H1 (cell line): ENCODE data around the gene EIF4A2. TPM values are rescaled to one million over a fixed set of nuclear protein-coding genes. Genes with fewer than 3 reads are reported as not detected.

ENCODE experiments used
- CTCF ChIA-PET: fragments of 300-600 bp; sonication (Branson Sonifier 250); formaldehyde crosslinking; loops from one replicate; lab custom pipeline; 2021; ENCODE audit not compliant: partially characterized antibody; lab: Charles Lee
- POLR2A ChIA-PET: fragments of 300-600 bp; sonication (Branson Sonifier 250); formaldehyde crosslinking; loops from one replicate; lab custom pipeline; 2021; ENCODE audit warnings: inconsistent platforms; ENCODE audit not compliant: partially characterized antibody; lab: Charles Lee
- DNase-seq, 2 experiments: peaks; one replicate each; pipeline versions ENCODE4 v3.0.0 to v3.0.0-alpha.2; 2010 to 2022; ENCODE audit warnings: low spot score in 2 of 2, low read depth in 1 of 2, mixed read lengths in 1 of 2
- FAIRE-seq: peaks from 2 replicates; lab custom pipeline; 2011; peaks lifted over from hg19 to GRCh38; lab: Jason Lieb, UNC
- H2AFZ ChIP-seq: 2 replicates; pipeline ENCODE4 v1.8.1; 2012; ENCODE audit warnings: low read length, inconsistent platforms
- H2AK5ac ChIP-seq: 2 replicates; pipeline ENCODE4 v1.6.1; 2013; ENCODE audit warnings: low read depth, low read length
- H2BK120ac ChIP-seq: replicated peaks from 2 replicates; pipeline ENCODE3; 2013; ENCODE audit warnings: low read depth, low read length, inconsistent platforms
- H2BK12ac ChIP-seq: 2 replicates; pipeline ENCODE4 v1.6.1; 2013; ENCODE audit warnings: low read depth, low read length
- H2BK15ac ChIP-seq: 2 replicates; pipeline ENCODE4 v1.6.1; 2013; ENCODE audit warnings: low read length
- H2BK20ac ChIP-seq: 2 replicates; pipeline ENCODE4 v1.6.1; 2013; ENCODE audit warnings: low read length
- H2BK5ac ChIP-seq: 2 replicates; pipeline ENCODE4 v1.6.1; 2013; ENCODE audit warnings: low read depth, low read length
- H3K14ac ChIP-seq: 2 replicates; pipeline ENCODE4 v1.6.1; 2013; ENCODE audit warnings: inconsistent platforms; ENCODE audit not compliant: insufficient read length
- H3K18ac ChIP-seq: 2 replicates; pipeline ENCODE4 v1.6.1; 2013; ENCODE audit warnings: low read length; ENCODE audit errors: extremely low read depth
- H3K23ac ChIP-seq: 2 replicates; pipeline ENCODE4 v1.6.1; 2013; ENCODE audit warnings: inconsistent platforms; ENCODE audit not compliant: insufficient read length
- H3K23me2 ChIP-seq: 2 replicates; pipeline ENCODE4 v1.6.1; 2013; ENCODE audit warnings: low read depth, low read length
- H3K27ac ChIP-seq: 2 replicates; pipeline ENCODE4 v1.6.1; 2011; ENCODE audit warnings: low read depth, low read length, inconsistent platforms
- H3K27me3 ChIP-seq, 4 experiments: replicated peaks in 1 of 4; 1 replicate in 1 of 4; 2 replicates in 3 of 4; pipeline versions ENCODE4 v1.6.1 to v1.8.1; 2011 to 2013; ENCODE audit warnings: low read length in 3 of 4, mild to moderate bottlenecking in 3 of 4, inconsistent platforms in 2 of 4, mixed read lengths in 2 of 4, moderate library complexity in 1 of 4; ENCODE audit not compliant: control insufficient read depth in 3 of 4, insufficient read depth in 3 of 4; ENCODE audit errors: extremely low read depth in 1 of 4
- H3K36me3 ChIP-seq, 4 experiments: 2 replicates each; pipeline versions ENCODE4 v1.6.1 to v1.8.1; 2011 to 2013; ENCODE audit warnings: mild to moderate bottlenecking in 4 of 4, low read length in 3 of 4, moderate library complexity in 2 of 4, control low read depth in 1 of 4, inconsistent platforms in 1 of 4; ENCODE audit not compliant: insufficient read depth in 4 of 4, control insufficient read depth in 2 of 4
- H3K4ac ChIP-seq: replicated peaks from 2 replicates; pipeline ENCODE3; 2013; ENCODE audit warnings: low read length, low read depth, mixed read lengths, inconsistent platforms; ENCODE audit not compliant: insufficient read length
- H3K4me1 ChIP-seq, 4 experiments: replicated peaks in 1 of 4; 1 replicate in 1 of 4; 2 replicates in 3 of 4; pipeline versions ENCODE4 v1.6.1 to v1.8.1; 2011 to 2013; ENCODE audit warnings: low read length in 3 of 4, inconsistent platforms in 2 of 4, mixed read lengths in 1 of 4; ENCODE audit not compliant: insufficient read depth in 4 of 4, control insufficient read depth in 3 of 4
- H3K4me2 ChIP-seq, 2 experiments: 2 replicates each; pipeline versions ENCODE4 v1.6.1 to v1.8.1; 2011 to 2013; ENCODE audit warnings: low read depth in 2 of 2, low read length in 2 of 2, control low read depth in 1 of 2, inconsistent platforms in 1 of 2, mild to moderate bottlenecking in 1 of 2; ENCODE audit not compliant: insufficient read depth in 1 of 2
- H3K4me3 ChIP-seq, 4 experiments: fragments of 200-600, 300-600 bp in 1 of 4; sonication (generic), shearing (Covaris generic), sonication (Bioruptor Twin) in 1 of 4; 2 replicates each; pipeline versions ENCODE4 v1.5.1 to v1.8.1; 2011 to 2016; ENCODE audit warnings: low read length in 4 of 4, low read depth in 3 of 4, control low read depth in 2 of 4, inconsistent platforms in 2 of 4, mild to moderate bottlenecking in 2 of 4, mixed read lengths in 1 of 4, moderate library complexity in 1 of 4; ENCODE audit not compliant: insufficient read depth in 2 of 4; ENCODE audit errors: extremely low read depth in 1 of 4
- H3K56ac ChIP-seq: replicated peaks from 2 replicates; pipeline ENCODE3; 2013; ENCODE audit warnings: low read depth, mild to moderate bottlenecking, mixed read lengths, low read length, inconsistent platforms; ENCODE audit not compliant: insufficient read length
- H3K79me1 ChIP-seq: 2 replicates; pipeline ENCODE4 v1.6.1; 2013; ENCODE audit warnings: low read depth, low read length, control low read depth
- H3K79me2 ChIP-seq, 2 experiments: 2 replicates each; pipeline versions ENCODE4 v1.6.1 to v1.8.1; 2012 to 2013; ENCODE audit warnings: low read length in 2 of 2, mild to moderate bottlenecking in 2 of 2, inconsistent platforms in 1 of 2; ENCODE audit not compliant: insufficient read depth in 2 of 2, control insufficient read depth in 1 of 2
- H3K9ac ChIP-seq, 4 experiments: replicated peaks in 1 of 4; 1 replicate in 1 of 4; 2 replicates in 3 of 4; pipeline versions ENCODE4 v1.6.1 to v1.8.1; 2011 to 2013; ENCODE audit warnings: low read depth in 3 of 4, low read length in 3 of 4, control low read depth in 2 of 4, mild to moderate bottlenecking in 2 of 4, moderate library complexity in 2 of 4, inconsistent platforms in 1 of 4; ENCODE audit errors: extremely low read depth in 1 of 4
- H3K9me3 ChIP-seq, 2 experiments: 2 replicates each; pipeline versions ENCODE4 v1.6.1 to v1.8.1; 2012 to 2013; ENCODE audit warnings: mild to moderate bottlenecking in 2 of 2, moderate library complexity in 2 of 2, control low read depth in 1 of 2, inconsistent platforms in 1 of 2, low read depth in 1 of 2, low read length in 1 of 2, mixed read lengths in 1 of 2; ENCODE audit not compliant: insufficient read depth in 2 of 2
- H4K20me1 ChIP-seq, 2 experiments: replicated peaks in 1 of 2; 2 replicates each; pipeline versions ENCODE3 to v1.8.1; 2011 to 2013; ENCODE audit warnings: inconsistent platforms in 2 of 2, low read length in 2 of 2, mild to moderate bottlenecking in 1 of 2; ENCODE audit not compliant: insufficient read depth in 2 of 2, control insufficient read depth in 1 of 2
- H4K5ac ChIP-seq: 2 replicates; pipeline ENCODE4 v1.6.1; 2013; ENCODE audit warnings: low read length, low read depth, mixed read lengths, inconsistent platforms; ENCODE audit not compliant: insufficient read length
- H4K8ac ChIP-seq: 2 replicates; pipeline ENCODE4 v1.8.0; 2013; ENCODE audit warnings: mild to moderate bottlenecking, moderate library complexity, low read length, inconsistent platforms; ENCODE audit not compliant: insufficient read depth; ENCODE audit errors: extremely low read depth
- H4K91ac ChIP-seq: replicated peaks from 2 replicates; pipeline ENCODE3; 2013; ENCODE audit warnings: low read length, mixed read lengths, inconsistent platforms; ENCODE audit not compliant: insufficient read length
- ASH2L ChIP-seq: fragments of 200-600, 300-600 bp; sonication (generic); IDR thresholded peaks from one replicate; pipeline ENCODE4 v1.7.1; 2017; ENCODE audit warnings: low read length
- KDM1A ChIP-seq: fragments of 200-600, 300-600 bp; sonication (generic); IDR thresholded peaks from 2 replicates; pipeline ENCODE4 v1.7.1; 2016; ENCODE audit warnings: mild to moderate bottlenecking, low read length, borderline replicate concordance
- MAX ChIP-seq: IDR thresholded peaks from 2 replicates; pipeline ENCODE4 v1.6.1; 2012; ENCODE audit warnings: inconsistent platforms
- SIN3A ChIP-seq, 2 experiments: IDR thresholded peaks in 1 of 2; conservative IDR thresholded peaks in 1 of 2; 2 replicates each; pipeline ENCODE4 v1.6.1; 2011 to 2012; ENCODE audit warnings: low read length in 2 of 2, improper control_type of control experiment in 1 of 2, low read depth in 1 of 2, mild to moderate bottlenecking in 1 of 2
- SP2 ChIP-seq: IDR thresholded peaks from 2 replicates; pipeline ENCODE4 v1.6.1; 2012; ENCODE audit warnings: mild to moderate bottlenecking, low read length, inconsistent platforms
- WGBS, 2 experiments: shearing (Covaris generic) in 1 of 2; methylation state at CpG; one replicate each; pipeline versions ENCODE4 v1.1.6 to v1.1.7; 2013 to 2015; ENCODE audit warnings: low lambda C conversion rate in 2 of 2, mixed read lengths in 2 of 2, inconsistent platforms in 1 of 2, low coverage in 1 of 2, missing lambda C conversion rate in 1 of 2; ENCODE audit not compliant: insufficient replicate concordance in 2 of 2, insufficient coverage in 1 of 2, insufficient read length in 1 of 2; ENCODE audit errors: extremely low coverage in 1 of 2, missing lambda C conversion rate in 1 of 2; 5-methylcytosine and 5-hydroxymethylcytosine counted together
- polyA plus RNA-seq, 7 experiments: library from polyadenylated mRNA; depleted of rRNA in 3 of 7; stranded (reverse) in 5 of 7; unstranded in 2 of 7; fragments of >200 nt in 5 of 7; fragments of 200-250 nt in 2 of 7; gene quantifications; 1 replicate in 5 of 7; 2 replicates in 1 of 7; 4 replicates in 1 of 7; pipeline versions ENCODE4 v1.2.1 to v1.2.3, GENCODE V29; 2011 to 2013; ENCODE audit warnings: missing spikeins in 2 of 7, mixed read lengths in 2 of 7
- total RNA-seq: library from RNA; stranded (reverse); fragmentation: NEBNext Ultra II Directional; extraction: Animal tissue kit (Norgen Biotek cat#: 25700); gene quantifications from 2 replicates; pipeline ENCODE4 v1.2.1, GENCODE V29; 2021

The EIF4A2 gene
- total and polyA plus RNA-seq, 2 of the 8 experiments (the other 6 are each of a cell fraction or from before 2014, with no cell fraction given): 527 to 604 TPM

GRCh38 chr3:186831798-186832197 is 48.4 kb downstream of the EIF4A2 start:
- 76% methylated on average over 4 of the region's 4 CpGs; no CpG with 5 or more reads in 1 of the 2 experiments for WGBS, 2 experiments
- Histone ChIP-seq H4K8ac (no peak overlapping the region), H4K20me1 (no peaks in the 10 kb centered on the region), H3K56ac (peak overlapping the region; percentile 39), H2BK20ac (no peak overlapping the region), H3K79me2 (no peaks in the 10 kb centered on the region), H3K4me1 (no peaks in the 10 kb centered on the region), H3K18ac (no peak overlapping the region), H3K79me1 (no peaks in the 10 kb centered on the region), H4K91ac (no peak overlapping the region), H3K4me2 (no peak overlapping the region), H2BK5ac (no peak overlapping the region), H4K5ac (no peak overlapping the region), H3K36me3 (no peaks in the 10 kb centered on the region), H3K9me3 (no peaks in the 10 kb centered on the region), H2BK120ac (no peak overlapping the region), H3K4me3 (no peak overlapping the region), H2BK12ac (no peak overlapping the region), H3K27me3 (peaks cover 0 to 17% (median 13%) of the 10 kb centered on the region in 4 experiments; a peak in 6 of 7 replicates), H2AK5ac (no peak overlapping the region), H2AFZ (no peak overlapping the region), H2BK15ac (no peak overlapping the region), H3K23ac (no peak overlapping the region), H3K14ac (no peak overlapping the region), H3K4ac (no peak overlapping the region), H3K27ac (no peak overlapping the region), H3K23me2 (peaks cover 4% of the 10 kb centered on the region; the same call in 1 of the 2 replicates), H3K9ac (no peak overlapping the region)
- FAIRE-seq: no peak
- no peak for DNase-seq
- CTCF ChIA-PET: no interaction called here
- POLR2A ChIA-PET: no interaction called here
- TF ChIP-seq SIN3A (conservative IDR thresholded peaks at IDR 0.05 in 1 of 2, IDR thresholded peaks at IDR 0.05 in 1 of 2; ENCODE audit: low read depth in 1 of 2, low read length in 2 of 2) (no peak), KDM1A (no peak), MAX (no peak), SP2 (no peak), ASH2L (no peak)
